ENCODE results near the gene ANP32D.
"Not testable (repeated sequence)": the region's sequence is repeated elsewhere in the genome, so short reads cannot be mapped to it uniquely, and the experiment has no call there.

DNA sequence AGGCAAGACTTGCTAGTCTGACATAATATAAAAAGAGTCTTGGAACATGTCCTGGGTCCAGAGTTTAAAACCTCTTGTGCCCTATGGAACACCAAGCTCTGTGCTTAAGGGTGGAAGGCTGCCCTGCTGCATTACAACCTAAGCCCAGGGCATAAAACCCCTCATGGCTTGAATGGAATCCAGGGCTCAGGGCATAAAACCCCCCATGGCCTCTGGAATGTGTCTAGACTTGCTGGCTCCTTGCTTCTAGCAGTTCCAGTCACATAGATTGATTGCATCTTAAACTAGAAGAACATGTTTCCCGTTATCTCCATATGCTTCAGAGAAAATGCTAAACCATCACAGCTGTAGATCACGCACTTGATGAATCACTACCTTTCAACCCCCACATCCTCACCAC is 34.5 kb downstream of the ANP32D start:
- TF ChIP-seq, protein P1, sequence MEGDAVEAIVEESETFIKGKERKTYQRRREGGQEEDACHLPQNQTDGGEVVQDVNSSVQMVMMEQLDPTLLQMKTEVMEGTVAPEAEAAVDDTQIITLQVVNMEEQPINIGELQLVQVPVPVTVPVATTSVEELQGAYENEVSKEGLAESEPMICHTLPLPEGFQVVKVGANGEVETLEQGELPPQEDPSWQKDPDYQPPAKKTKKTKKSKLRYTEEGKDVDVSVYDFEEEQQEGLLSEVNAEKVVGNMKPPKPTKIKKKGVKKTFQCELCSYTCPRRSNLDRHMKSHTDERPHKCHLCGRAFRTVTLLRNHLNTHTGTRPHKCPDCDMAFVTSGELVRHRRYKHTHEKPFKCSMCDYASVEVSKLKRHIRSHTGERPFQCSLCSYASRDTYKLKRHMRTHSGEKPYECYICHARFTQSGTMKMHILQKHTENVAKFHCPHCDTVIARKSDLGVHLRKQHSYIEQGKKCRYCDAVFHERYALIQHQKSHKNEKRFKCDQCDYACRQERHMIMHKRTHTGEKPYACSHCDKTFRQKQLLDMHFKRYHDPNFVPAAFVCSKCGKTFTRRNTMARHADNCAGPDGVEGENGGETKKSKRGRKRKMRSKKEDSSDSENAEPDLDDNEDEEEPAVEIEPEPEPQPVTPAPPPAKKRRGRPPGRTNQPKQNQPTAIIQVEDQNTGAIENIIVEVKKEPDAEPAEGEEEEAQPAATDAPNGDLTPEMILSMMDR (IDR thresholded peaks at IDR 0.05; ENCODE audit: low read length): not testable (repeated sequence)
- not testable (repeated sequence) for TF ChIP-seq EZH2 (IDR thresholded peaks at IDR 0.05; ENCODE audit: borderline replicate concordance, low read length)

Data from OCI-LY1 (cell line).